Measurements from ENCODE around the gene ELSPBP1.

Gene ELSPBP1

DNA sequence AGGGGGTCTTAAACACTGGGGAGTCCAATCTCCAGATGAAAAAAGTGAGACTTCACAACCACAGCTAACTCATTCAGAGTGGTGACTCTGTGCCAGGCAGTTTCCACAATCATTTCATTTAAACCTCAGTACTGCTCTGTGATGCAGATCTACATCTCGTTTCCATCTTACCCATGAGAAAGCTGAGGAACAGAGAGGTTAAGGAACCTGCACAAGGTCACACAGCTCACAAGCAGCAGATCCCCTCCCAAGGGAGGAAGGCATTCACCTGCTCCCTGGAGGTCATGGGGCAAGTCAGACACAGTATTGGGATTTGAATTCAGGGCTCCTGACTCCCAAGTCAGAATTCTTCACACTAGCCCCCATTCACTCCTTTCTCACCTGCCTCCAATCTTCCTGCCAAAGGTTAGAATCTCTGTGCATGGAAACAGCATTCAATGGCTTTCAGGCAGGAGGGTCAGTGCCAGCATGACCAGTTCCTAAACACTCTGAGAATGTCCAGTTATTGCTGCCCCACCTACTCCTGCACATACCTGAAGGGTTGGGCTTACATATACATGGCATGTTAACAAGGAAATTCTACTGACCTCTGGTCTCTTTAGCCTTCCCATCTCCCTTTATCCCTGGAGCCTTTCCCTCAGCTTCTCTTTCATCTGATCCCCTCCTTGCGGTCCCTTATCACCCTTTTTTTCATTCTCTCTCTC lies 47.6 kb downstream of the ELSPBP1 start:
- no peak for TF ChIP-seq CTCF (IDR thresholded peaks at IDR 0.05; ENCODE audit: control insufficient read depth, extremely low read depth, insufficient read depth)
- no peak overlapping the region for H3K4me3 ChIP-seq (ENCODE audit: low read depth, low read length)
- no peak for DNase-seq (ENCODE audit: low read depth)

DNA sequence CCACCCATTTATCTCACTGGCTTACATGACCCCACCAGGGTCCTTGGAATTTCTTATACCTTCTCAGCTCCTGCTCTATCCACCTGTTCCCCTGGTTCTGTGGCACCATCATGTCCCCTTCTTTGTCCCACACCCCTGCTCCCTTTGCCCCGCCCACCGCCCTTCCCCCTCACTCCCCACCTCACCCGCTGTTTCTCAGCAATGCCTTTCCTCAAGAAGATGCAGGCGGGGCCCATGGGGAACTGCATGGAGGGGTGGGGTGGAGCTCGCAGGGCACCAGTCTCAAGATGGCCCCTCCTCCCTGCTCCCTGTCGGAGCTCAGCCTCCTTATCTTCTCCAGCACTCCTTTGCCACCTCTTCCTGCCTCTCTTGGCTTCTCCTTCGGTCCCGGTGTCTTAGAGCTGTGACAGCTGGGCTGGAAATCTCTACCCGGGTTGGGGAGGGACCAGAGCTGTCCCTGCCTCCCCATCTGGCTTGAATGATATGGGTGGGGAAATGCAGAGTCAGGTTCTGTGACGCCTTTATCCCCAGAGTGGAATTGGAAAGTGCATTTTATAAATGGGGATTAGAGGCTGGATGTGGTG lies 49.3 kb downstream of the ELSPBP1 start, which contains the start of gene CABP5:
CABP5 (minus strand) TSS at position 405 of the 584 bp plus-strand sequence; CDS start at position 248, 157 bp downstream.
- TF ChIP-seq CTCF (IDR thresholded peaks at IDR 0.05; ENCODE audit: control insufficient read depth, extremely low read depth, insufficient read depth) = no peak
- no peak within 1 kb of the TSS for H3K4me3 ChIP-seq (ENCODE audit: low read depth, low read length)
- no peak for DNase-seq (ENCODE audit: low read depth)

GRCh38 chr19:48044561-48044960 lies 50.1 kb downstream of the ELSPBP1 start:
- DNase-seq (ENCODE audit: low read depth) = no peak
- no peak overlapping the region for H3K4me3 ChIP-seq (ENCODE audit: low read depth, low read length)
- no peak for TF ChIP-seq CTCF (IDR thresholded peaks at IDR 0.05; ENCODE audit: control insufficient read depth, extremely low read depth, insufficient read depth)

- no peak for TF ChIP-seq CTCF (IDR thresholded peaks at IDR 0.05; ENCODE audit: control insufficient read depth, extremely low read depth, insufficient read depth)
- DNase-seq (ENCODE audit: low read depth) = no peak
- H3K4me3 ChIP-seq (ENCODE audit: low read depth, low read length) = no peak overlapping the region
Measured at GRCh38 chr19:48051335-48052033, 57.1 kb downstream of the ELSPBP1 start.

- no peak for DNase-seq (ENCODE audit: low read depth)
- no peak for TF ChIP-seq CTCF (IDR thresholded peaks at IDR 0.05; ENCODE audit: control insufficient read depth, extremely low read depth, insufficient read depth)
- no peak overlapping the region for H3K4me3 ChIP-seq (ENCODE audit: low read depth, low read length)
Measured at GRCh38 chr19:48053076-48053475, 58.6 kb downstream of the ELSPBP1 start.

DNA sequence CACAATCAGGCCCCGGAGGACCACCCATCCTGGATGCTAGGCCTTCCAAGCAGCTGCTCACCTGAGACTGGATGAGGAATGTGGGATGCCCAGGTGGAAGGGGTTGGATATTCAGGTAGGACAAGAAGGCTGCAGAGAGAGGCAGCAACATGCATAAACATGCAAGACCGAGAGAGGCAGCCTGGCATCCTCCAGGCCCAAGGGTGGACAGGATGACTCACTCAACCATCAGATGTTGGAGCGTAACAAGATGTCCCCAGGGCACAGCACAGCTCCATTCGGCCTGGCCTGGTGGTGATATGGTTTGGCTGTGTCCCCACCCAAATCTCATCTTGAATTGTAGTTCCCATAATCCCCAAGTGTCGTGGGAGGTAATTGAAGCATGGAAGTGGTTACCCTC lies 59.4 kb downstream of the ELSPBP1 start:
- no peak for DNase-seq (ENCODE audit: low read depth)
- no peak for TF ChIP-seq CTCF (IDR thresholded peaks at IDR 0.05; ENCODE audit: control insufficient read depth, extremely low read depth, insufficient read depth)
- no peak overlapping the region for H3K4me3 ChIP-seq (ENCODE audit: low read depth, low read length)

Data from LNCaP clone FGC (cell line).